COLO668 (cell line): Measurements from ENCODE around the gene LCP2.

Source experiments
- DNase-seq: peaks from one replicate; lab custom pipeline; 2025; ENCODE audit not compliant: unreplicated experiment; lab: John Stamatoyannopoulos, UW

Gene LCP2

GRCh38 chr5:170296935-170297588, 515 bp downstream of the LCP2 start:
- no peak for DNase-seq

DNA sequence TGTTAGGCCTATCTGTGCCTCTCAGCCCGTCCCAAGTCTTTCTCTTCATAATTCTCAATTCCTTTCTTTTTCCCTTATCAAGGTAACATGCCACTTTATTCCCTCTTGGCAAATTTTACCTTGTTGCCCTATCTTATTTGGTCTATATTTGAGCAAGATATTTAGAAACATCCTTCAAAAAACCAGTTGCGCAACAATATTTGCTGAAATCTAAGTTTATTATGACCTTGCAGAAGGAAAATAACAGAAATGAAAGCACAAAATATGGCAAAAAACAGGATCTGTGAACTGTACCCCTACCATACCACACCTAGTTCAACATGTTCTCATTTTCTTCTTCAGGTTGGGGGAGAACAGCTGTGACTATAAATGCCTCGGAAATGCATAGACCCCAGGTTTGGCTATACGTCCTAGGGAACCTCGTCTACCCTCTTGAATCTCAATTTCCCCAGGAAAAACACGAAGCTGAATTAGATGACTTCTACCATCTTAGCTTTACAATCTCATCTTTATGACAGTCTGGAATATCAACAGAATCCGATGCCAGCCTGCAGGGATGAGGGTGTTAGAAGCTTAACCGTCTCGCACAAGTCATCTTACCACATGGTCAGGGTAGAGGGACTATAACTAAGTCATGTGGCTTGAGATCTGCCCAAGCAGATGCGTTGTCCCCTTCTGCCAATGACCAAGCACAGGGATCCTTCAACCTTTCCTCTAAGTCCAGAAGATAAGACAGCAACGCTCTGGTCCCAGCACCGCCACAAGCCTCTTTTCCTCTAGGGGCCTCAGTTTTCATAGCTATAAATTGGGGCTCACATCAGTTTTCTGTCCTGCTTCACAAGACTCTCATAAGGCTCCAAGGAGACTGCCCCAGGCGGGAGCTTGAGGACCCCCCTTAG, 1.3 kb downstream of the LCP2 start:
- no peak for DNase-seq

DNA sequence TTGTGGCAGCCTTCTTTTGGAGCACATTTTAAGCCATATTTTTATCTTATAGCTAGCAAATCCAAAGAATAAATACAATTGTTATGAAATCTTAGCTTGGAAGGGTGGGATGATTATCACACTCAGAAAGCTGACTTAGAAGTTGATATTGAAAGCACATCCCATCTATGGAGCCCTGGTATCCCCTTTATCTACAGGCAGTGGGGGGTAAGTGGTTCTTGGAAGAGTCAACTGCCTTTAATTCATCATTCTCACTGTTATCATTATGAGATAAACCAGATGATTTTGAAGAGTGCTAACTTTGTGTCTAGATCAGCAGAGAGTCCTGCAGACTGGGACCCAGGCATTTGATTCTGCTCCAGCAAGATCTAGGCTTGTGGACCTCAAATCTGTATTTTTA, 3.0 kb downstream of the LCP2 start:
- no peak for DNase-seq

DNA sequence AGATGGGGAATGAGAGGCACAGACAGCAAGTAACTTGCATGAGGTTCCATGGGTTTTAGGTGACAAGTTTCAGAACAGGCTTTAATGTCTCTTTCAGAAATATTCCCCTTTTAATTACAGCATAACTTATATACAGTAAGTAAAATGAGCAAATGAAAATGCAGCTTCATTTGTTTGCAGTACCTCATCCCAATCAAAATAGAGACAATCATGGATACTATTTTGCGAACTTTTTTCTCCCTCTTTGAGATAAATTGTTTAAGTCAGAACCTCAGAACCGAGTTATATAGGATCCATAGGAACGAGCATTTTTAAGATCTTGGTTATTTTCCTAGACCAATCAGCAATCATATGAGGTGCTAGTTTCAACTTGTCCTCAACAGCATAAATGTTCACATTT, 3.5 kb downstream of the LCP2 start:
- DNase-seq, result no peak

- no peak for DNase-seq
These were observed 4.3 kb downstream of the LCP2 start for GRCh38 chr5:170293273-170293672.

- no peak for DNase-seq
These were observed 5.1 kb downstream of the LCP2 start for GRCh38 chr5:170292179-170293104.

- DNase-seq, result no peak
These were observed 7.1 kb downstream of the LCP2 start for GRCh38 chr5:170290498-170290897.

GRCh38 chr5:170289764-170290163, 7.8 kb downstream of the LCP2 start:
- DNase-seq, result no peak

GRCh38 chr5:170289121-170289520, 8.5 kb downstream of the LCP2 start:
- DNase-seq, result no peak

DNA sequence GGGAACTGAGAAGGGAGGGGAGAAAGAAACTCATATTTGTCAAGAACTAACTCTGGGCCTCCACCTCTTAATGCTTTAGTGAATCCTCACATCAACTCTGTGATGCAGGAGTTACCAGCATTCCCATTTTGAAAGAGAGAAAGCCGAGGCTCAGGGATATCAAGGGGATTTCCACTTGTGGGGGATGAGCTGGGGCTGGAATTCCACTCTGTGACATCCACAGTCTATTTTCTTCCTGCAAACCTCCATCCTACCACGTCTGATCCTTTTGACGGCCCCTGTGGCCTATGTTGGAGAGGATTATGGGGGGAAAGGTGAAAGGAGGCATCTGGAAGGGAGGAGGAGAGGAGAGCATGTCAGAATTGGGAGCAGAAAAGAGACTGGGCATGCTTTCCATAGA, 9.0 kb downstream of the LCP2 start:
- DNase-seq, result no peak

GRCh38 chr5:170288151-170288550, 9.4 kb downstream of the LCP2 start:
- no peak for DNase-seq

- DNase-seq, result no peak
These were observed 10.0 kb downstream of the LCP2 start for GRCh38 chr5:170287532-170287931.

- DNase-seq, result no peak
These were observed 11.1 kb downstream of the LCP2 start for GRCh38 chr5:170286386-170286925.

GRCh38 chr5:170285181-170285580, 12.4 kb downstream of the LCP2 start:
- DNase-seq, result no peak

DNA sequence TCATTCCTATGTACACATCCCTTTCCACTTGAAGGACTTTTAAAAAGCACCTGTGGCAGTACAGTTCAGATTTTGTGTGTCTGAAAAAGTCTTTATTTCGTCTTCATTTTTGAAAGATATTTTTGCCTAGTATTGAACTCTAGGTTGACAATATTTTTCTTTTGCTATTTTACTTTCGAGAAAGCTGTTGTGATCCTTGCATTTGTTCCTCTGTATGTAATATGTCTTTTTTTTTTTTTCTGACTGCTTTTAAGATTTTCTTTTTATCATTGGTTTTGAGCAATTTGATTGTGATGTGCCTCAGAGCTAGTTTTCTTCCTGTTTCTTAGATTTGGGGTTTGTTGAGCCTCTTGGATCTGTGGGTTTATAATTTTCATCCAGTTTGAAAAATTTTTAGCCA, 13.3 kb downstream of the LCP2 start:
- DNase-seq, result no peak

- DNase-seq, result no peak
These were observed 14.3 kb downstream of the LCP2 start for GRCh38 chr5:170283296-170283695.

DNA sequence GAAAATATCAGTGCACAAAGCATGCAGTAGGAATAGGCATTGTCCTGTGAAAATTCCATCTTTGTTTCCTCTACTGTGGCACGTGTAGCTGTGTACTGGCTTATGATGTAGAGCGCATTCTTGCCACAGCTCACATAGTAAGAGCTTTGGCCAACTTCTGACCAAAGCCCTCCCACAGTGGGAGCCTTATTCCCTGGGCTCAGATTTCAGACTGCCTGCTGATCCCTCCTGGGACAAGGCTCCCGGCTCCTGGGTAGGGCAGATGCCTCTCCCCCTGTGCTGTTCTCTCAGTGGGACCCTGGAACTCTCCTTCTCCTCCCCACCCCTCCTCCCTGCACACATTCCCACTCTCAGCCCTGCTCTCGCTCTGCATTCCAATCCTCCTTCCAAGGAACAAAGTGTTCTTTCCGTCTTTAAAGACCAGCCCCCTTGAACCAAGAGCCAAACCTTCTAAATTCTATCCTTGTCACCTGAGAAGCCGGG, 17.5 kb downstream of the LCP2 start:
- no peak for DNase-seq

GRCh38 chr5:170279459-170279817, 18.1 kb downstream of the LCP2 start:
- DNase-seq, result no peak

GRCh38 chr5:170278611-170279458, 18.7 kb downstream of the LCP2 start:
- DNase-seq, result no peak

DNA sequence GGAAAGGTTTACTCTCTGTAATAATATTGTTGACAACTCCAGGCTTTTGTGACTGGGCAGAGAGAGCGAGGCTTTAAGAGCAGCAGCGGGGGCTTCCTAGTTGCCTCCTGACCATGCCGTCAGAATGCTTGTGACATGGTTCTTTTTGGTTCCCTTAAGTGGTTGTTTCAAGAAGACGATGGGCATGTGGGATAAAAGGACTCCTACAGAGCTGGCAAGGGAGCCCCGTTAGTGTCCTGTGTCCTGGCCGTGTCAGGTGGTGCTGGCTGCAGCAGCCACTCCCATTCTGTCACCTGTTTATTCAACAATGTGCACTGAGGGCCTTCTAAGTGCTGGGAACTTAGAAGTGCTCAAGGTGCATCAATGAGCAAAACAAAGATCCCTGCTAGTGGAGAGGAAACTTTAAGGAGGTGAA, 19.7 kb downstream of the LCP2 start:
- no peak for DNase-seq
